Fibroblast of upper back skin (primary cell): ENCODE measurements around the gene TANC1.

Experiments used
- DNase-seq: peaks from one replicate; pipeline ENCODE4 v3.0.0-alpha.2; 2013

TANC1 gene

DNA sequence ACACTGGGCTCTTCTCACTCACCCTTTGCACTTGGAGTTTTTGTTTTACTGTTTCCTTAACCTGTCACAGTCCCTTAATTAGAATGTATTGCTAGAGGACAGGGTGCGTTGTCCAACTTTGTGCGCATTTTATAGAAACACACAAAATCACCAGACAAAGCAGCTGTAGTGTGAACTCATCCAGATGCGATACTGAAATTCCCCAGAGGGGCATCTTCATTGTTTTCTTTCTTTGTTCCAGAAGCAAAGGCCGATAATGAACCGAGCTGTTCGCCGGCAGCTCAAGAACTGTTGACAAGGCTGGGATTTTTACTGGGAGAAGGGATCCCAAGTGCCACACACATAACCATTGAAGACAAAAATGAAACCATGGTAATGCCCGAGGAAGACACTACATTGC lies 180.5 kb downstream of the TANC1 start:
- no peak for DNase-seq

DNA sequence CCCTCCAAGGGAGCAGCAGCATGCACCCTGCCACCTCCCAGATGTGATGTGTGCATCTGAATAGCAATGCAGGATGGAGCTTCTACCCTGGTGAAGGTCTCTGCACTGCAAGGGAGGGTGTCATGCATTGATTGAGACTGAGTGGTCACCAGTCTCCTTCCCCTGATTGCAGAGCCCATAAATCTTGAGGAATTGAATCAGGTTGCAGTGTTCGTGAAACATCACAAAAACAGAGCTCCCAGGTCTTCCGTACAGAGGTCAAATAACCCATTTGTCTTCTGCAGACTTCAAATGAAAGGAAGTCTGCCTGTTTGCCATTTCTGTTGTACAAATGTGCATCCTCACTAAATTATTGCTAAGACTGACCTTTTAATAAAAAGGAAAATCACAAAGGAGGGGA lies 181.3 kb downstream of the TANC1 start:
- no peak for DNase-seq

DNA sequence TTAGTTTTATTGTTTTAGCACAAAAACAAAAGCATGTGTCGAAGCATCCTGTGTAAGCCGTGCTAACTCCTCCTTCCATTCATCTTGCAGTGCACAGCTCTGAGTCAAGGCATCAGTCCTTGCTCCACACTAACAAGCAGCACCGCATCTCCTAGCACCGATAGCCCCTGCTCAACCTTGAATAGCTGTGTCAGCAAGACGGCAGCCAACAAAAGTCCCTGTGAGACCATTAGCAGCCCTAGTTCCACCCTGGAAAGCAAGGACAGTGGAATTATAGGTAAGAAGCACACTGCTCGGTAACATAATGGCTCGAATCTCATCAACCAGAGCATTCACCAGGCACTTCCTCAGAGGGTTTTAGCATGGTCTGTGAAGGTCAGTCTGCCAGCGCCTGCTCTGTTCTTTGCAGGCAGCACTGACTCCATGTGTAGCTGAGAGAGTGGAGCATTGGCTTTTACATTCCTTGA lies 181.9 kb downstream of the TANC1 start:
- DNase-seq = peak; percentile 28

DNA sequence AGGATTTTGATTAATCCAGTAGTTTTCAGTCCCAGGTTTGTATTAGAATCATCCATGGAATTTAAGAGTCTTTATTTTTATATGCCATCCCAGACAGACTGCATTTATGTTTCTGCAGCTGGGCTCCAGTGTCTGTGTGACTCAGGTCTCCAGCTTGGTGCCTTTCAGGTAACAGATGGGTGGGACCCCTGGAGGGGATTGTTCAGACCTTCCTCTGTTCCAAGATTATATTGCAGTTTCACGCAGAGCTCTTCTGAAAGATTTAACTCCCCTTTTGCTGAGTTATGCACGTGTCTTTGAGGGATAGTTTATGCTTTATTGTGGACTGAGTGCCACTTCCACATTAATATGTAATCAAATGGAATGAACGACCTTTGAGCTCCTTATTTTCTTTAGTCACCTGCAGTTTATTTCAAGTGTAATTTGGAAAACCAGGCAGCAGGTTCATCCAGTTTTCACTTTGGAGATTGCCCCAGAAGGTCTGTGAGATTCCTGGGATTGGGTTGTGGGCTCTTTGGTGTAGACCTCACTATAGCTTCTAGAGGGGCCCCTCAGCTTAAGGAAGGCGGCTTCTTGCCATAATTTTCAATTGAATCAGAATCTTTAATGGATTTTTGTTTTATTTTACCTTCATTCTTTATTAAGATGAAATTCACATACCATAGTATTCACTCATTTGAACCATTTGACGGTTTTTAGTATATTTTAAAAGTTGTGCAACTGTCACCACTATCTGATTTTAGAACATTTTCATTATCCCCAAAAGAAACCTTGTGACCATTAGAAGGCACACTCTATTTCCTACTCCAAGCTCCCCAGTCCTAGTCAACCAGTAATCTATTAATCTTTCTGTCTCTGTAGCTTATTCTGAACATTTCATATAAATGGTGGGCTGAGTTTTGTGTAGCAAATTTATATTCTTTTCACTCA lies 183.0 kb downstream of the TANC1 start:
- DNase-seq = no peak

DNA sequence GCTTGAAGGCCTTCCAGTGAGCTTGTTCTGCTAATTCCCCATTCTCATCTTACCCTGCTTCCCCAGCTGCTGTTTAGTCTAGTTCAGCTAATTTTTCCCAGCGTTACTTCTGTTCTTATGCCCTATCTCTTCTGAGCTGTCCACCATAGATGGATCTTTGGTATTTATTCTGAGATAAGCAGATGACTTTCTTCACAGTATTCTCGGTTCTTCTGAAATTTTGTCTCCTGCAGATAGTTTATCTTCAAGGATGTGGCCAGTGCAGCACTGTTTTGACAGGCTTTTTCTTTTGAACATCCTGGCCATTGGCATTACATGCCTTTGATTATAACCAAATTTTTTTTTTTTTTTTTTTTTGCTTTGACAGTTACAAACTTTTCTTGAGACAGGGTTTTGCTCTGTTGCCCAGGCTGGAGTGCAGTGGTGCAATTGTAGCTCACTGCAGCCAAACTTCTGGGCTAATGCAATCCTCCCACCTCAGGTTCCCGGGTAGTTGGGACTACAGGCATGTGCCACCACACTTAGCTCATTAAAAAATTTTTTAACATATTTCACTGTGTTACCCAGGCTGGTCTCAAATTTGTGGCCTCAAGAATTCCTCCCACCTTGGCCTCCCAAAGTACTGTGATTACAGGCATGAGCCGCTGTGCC lies 183.8 kb downstream of the TANC1 start:
- DNase-seq = no peak

DNA sequence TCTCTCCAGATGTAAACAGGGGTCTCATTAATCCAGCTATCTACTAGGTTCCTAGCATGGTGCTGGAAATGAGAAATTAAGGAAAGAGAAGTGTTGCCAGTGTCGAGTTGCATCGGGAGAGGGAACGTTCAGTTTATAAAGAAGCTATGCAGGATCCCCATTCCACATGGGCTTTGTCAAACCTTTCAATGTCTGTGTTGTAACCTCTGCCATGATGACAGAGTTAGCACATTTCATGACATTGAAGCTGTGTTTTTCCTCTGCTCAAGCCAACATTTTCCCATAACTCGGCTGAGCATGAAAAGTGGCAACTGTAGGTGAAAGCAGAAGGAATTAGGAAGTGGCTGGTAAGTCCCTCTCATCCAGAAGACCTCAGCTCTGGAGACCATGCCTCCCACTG lies 184.6 kb downstream of the TANC1 start:
- no peak for DNase-seq

DNA sequence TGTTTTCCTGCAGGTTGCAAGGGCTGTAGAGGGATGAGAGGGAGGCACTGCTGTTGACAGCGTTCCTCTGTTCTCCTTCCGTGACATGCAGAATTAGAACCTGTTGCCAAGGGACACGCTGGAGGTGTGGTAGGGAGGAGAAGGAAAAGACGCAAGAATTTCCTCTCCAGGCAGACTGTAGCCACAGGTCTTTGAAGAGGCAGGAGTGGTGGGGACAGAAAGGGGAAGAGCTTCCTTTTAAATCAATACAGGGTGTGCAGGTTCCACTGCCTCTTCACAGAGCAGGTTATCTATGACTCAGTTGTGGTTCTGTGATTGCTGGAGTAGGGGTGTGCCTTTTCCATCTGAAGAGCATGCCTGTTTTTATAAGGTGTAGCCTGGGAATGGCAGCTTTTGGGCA lies 185.0 kb downstream of the TANC1 start:
- no peak for DNase-seq

DNA sequence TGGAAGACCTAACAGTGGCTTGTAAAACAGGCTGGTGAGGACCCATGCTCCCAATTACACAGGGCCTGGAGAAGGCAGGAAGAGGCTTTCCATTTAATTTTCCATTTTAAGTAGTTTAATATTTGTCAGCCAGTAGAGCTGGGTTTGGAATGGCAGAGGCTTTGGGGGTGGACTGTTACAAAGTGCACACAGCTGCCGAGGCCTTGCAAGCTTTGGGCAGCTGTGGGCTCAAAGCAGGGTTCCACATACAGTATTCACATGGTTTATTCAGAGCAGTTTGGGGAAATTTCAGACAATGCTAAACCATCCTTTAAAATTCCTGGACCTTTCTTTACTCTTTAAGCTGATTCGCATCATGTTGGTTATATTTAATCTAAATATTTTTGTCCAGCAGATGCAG lies 185.5 kb downstream of the TANC1 start:
- DNase-seq = no peak

DNA sequence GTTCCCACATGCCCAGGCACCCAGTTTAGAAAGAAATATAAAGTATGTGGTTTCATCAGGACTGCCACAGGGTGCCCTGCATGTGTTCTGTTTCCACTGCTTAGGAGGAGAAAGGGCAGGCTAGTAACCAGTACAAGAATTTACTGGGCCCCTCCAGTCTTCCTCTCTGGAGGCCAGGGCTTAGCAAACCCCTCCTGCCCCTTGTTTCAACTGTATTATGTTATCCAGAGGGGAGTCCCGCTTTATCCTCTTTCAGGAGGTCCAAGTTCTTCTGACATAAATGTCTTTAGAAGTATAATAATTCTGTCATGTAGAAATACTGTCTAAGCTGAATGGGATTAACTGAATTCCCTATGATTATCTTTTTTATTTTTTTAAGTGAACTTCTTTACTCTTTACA lies 185.9 kb downstream of the TANC1 start:
- no peak for DNase-seq

DNA sequence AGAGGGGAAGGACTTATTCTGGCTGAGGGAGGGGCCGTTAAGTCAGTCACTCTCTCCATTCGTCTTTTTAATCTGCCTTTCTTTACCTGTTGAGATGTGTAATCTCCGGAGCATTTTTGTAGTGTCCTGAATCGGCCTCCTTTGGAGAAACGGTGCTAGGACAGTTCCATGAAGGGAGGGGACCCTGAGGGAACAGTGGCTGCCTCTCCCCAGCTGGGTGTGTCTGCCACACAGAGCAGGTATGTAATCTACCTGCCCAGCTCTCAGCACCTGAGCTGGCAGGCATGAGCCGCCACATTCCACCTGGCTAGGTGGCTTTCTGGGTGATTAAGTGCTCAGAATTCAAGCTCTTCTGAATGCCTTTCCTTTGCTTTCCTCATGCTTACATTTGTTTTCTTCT lies 186.9 kb downstream of the TANC1 start:
- DNase-seq = no peak

DNA sequence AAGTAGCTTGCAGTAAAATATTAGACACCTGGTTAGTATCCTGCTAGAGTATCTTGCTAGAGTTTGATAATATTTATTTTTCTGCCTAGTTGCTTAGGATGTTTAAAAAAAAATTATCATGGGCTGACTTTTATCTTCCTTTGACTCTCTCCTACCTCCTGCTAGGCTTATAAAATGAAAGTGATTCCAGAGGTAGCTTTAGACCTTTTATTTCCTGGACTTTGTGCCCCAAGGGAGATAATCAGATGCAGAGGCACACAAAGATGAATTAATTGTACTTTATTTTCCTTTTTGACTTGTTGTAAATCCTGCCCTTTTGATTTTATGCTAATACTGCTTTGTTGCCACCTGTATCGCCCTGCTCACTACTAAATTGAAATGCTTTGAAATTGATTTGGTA lies 187.4 kb downstream of the TANC1 start:
- no peak for DNase-seq

DNA sequence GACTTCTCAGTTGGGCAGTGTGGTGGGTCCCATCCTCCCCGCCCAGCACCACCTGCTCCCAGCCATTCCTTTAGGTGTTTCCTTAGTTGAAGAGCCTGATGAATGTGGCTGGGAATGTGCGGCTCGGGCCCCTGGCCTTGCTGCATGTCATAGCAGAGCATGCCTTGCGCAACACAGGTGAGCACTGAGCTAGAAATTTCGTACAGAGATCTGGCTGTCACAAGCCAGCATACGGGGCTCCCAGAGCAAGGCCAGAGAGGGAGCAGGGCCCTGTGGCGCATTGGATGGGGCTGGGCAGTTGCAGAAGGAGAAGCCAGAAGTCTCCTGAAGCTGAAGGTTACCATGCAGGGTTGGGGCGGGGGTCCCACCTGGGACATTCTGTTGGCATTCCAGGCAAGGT lies 188.4 kb downstream of the TANC1 start:
- DNase-seq = no peak

DNA sequence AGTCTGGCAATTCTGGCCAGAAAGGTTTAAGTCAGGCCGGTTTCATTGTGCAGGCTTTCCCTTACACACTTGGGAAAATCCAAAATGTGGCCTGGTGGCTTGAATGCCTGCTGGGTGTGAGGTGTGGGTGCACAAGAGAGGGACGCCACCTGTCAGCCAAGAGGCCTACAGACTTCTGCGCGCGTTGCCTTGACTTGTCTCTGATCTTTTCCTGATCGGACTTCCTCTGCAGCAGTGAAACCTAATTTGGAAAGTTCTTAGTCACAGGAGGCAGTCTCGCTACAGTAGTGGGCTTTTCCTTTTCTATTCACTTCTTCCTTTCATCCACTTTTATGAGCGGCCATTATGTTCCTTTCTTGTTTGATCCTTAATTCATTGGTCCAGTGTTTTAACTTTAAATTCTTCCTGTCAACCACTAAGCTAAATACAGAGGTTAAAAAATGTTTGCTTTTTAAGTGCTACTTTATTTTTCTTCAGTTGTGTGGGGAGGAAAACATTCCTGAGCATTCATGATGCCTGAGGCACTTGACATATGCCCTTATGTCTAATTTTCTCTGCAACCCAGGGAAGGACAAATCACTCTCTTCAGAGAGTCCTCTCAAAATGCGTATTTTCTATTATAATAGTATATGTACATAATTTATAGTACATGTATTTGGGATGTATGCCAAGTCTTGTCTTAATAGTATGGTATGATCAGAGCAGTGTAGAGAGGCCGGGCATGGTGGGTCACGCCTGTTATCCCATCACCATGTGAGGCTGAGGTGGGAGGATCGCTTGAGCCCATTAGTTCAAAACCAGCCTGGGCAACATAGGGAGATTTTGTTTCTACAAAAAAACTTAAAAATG lies 189.1 kb downstream of the TANC1 start:
- DNase-seq = no peak

DNA sequence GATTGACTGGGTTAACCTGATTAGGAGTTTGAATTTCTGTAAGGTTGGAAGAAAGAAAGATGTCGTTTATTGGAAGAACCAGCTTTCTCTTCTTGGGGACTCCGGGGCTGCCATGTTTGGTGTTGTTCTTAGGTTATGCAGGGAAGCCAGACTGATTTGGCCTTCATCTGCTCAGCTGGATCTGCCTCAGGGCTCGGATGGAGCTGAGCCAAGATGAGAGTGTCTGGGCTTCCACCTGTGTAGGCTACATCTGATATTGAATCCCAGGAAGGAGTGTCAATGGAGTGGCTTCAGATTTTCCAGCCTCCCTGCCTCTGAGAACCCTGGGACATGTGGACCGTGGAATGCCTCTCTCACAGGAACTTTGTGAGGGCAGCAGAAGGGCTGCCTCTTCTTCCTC lies 192.0 kb downstream of the TANC1 start:
- no peak for DNase-seq

DNA sequence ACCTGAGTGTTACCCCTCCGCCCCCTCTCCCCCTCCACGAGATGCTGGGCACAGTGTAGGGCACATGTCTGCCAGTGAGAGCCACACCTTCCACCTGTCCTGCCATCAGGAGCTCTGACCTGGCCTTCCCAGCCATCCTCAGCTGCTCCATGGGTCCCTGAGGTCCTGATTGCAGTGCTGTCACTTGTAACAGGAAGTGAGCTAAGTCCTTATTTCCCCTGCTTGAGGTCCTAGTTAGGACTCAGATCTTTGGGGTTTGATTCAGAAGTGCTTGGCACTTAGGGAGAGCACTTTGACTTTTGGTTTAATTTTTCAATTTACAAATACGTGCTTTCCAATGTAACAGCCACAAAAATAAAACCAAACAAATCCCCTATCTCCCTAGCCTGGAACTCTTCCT lies 192.5 kb downstream of the TANC1 start:
- DNase-seq = no peak

DNA sequence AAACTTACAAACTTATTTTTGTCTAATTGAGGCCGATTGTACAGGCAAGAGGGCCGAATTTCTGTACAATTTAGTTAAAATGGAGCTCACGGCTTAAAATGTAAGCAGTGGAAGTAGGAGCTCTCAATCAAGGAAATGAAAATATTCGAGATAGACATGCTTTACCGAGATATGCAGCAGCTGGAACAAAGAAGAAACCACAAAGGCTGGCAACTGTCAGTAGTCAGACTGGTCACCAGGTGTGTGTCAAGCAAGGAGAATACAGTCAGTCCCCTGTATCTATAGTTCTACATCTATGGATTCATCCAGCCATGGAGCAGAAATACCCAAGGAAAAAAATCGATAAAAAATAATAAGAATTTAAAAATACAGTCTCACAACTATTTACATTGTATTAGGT lies 195.5 kb downstream of the TANC1 start:
- DNase-seq = no peak

DNA sequence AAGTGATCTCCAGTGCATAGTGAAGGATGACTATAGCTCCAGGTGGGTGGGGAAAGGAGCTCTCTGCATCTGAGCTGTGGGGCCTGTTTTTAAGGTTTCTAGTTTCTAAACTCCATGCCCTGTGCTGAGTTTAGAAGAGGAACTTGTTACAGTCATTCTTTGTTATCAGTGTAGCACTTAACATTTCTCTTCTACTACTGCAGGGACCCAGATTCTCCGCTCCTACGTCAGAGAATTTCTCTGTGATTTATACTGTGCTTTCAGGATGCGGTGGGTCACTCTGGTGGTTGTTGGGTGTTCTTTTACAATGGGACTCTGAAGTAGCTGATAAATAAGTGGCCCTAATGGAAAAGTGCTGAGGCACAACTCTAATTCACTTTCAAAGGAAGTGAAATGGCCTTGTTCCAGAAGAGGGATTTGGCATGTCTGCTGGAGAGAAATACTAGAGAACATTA lies 196.0 kb downstream of the TANC1 start:
- DNase-seq = no peak

DNA sequence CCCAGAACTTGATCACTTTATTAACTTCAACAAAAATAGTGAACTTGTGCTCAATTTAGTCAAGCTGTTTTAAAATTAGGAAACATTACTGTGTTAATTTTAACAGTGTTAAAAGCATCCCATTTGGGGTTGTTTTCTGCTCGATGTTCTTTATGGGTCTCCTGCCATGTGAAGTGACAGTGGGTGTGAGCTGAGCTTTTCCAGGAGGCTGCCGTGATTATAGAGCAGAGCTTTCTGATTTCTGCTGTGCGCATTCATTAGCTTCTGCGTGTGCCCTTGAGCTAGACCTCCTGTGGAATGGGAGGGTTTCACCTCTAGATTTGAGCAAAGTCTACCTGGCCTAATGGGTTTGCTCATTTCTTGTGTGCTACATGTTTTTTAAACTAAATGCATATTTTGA lies 196.6 kb downstream of the TANC1 start:
- no peak for DNase-seq

DNA sequence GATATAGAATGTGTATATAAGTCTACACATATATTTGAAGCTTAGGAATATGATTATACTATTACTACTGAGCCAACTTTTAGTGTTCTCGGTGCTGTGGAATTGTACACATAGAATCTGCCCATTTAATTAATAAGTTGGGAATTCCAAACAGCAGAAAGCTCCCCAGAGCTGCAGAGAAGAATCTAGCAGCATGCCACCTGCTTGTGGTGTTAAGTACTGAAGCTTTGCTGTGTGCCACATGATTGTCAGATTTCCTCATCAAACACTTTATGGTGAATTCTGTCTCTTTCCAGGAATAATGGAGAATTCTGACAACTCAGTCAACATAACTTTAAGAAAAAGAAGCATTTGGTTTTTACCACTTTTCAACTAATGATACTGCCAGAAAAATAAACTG lies 200.3 kb downstream of the TANC1 start:
- DNase-seq = no peak

DNA sequence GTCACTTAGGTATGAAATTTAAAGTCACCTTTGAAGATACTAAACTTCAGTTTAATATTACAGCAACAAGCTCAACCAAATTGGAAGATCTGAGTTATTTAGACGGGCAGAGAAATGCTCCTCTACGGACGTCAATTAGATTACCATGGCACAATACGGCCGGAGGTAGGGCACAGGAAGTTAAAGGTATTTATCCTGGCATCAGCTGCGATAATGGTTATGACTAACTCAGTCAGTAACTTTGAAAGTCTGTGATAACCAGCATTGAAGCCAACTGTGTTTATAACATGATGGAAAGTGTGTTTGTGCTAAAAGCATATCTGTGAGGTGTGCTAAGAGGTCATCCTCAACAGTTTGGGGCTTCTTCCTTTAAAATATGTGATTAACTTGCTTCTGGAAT lies 200.7 kb downstream of the TANC1 start:
- DNase-seq = no peak

DNA sequence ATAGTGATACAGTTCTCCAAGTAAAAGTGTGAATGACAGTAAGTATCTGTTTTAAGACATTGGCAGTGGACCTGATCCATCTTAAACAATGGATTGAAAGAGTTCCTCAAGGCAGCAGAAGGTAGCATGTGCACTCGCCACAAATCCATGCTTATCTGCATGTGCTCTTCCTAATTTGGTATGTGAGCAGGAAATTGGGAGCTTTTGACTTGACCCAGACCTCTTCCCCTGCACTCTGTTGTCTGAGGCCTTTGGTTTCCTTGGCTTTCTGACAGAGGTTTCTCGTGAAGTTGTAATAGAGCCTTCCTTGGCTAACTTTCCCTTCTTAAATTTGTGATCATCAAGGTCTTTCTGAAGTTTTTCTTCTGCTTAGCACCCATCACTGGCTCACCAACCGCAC lies 204.0 kb downstream of the TANC1 start:
- no peak for DNase-seq

DNA sequence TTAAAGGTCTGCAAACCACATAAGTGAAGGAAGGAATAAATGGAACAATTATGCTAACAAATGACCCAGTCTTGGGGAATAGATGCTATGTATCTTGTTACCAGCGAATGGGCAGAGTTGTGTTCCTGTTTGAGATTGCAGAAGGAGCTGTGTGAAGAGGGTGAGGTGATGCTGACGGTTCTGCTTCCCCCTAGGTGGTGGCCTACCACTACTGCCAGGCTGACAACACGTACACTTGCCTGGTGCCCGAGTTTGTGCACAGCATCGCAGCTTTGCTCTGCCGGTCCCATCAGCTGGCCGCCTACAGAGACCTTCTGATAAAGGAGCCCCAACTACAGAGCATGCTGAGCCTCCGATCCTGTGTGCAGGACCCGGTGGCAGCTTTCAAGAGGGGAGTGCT lies 206.3 kb downstream of the TANC1 start:
- DNase-seq = no peak

DNA sequence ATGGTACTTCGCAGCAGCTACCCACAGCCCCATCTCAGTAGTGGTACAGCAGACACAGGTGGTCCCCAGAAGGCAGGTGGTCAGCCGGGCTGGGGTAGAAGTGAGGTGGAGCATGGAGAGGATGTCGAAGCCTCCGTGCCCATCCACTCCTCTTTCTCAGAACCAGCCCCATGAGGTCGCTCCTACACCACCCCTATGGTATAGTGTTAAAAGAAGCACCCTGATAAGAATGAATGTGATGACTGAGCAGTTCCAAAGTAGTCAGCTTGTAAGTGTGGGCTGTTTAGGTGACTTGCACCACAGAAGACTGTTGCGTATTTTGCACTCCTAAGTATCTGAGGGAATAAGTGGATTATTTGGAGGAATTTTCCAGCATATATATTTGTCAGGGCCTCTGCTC lies 206.7 kb downstream of the TANC1 start:
- DNase-seq = no peak

DNA sequence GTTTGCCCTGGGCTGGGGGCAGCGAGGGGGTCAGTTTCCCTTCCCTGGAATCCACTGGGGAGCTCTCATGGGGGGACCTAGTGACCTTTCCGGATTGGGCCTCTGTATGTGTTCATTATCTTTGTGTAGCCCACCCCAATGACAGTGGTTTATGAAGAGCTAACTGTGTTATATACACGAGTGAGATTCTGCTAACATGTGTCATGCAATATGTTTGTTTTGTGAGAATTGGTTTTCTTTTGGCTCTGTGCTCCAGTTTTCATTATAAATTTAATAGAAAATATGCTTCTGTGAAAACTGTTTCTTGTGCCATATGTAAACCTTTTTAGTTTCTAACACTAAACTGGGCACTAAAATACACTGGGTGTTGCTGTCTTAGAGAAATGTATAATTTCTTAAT lies 207.5 kb downstream of the TANC1 start:
- no peak for DNase-seq
